Neural crest cell (in vitro differentiated cells): Measurements from ENCODE around the gene NSD2. TPM values are rescaled to one million over a fixed set of nuclear protein-coding genes. Genes with fewer than 3 reads are reported as not detected.

Experiments used
- DNase-seq: peaks from one replicate; pipeline ENCODE4 v3.0.0; 2021; ENCODE audit warnings: low read depth, mixed read lengths, low spot score
- H3K27ac Mint-ChIP-seq: one replicate; pipeline ENCODE4 v1.8.0; 2021; ENCODE audit warnings: mild to moderate bottlenecking, mixed read lengths; ENCODE audit not compliant: unreplicated experiment
- H3K27me3 Mint-ChIP-seq: 2 replicates; pipeline ENCODE4 v1.8.0; 2021; ENCODE audit warnings: low read depth, mild to moderate bottlenecking, mixed read lengths
- H3K36me3 Mint-ChIP-seq: 2 replicates; pipeline ENCODE4 v1.8.0; 2021; ENCODE audit warnings: low read depth, mild to moderate bottlenecking, mixed read lengths
- H3K4me1 Mint-ChIP-seq: 2 replicates; pipeline ENCODE4 v1.8.0; 2021; ENCODE audit warnings: mixed read lengths
- H3K4me3 Mint-ChIP-seq: one replicate; pipeline ENCODE4 v1.8.0; 2021; ENCODE audit warnings: mild to moderate bottlenecking, mixed read lengths
- H3K9me3 Mint-ChIP-seq: 2 replicates; pipeline ENCODE4 v1.8.0; 2021; ENCODE audit warnings: mixed read lengths
- total RNA-seq: library from RNA; stranded (reverse); gene quantifications from 2 replicates; pipeline ENCODE4 v1.2.1, GENCODE V29; 2021
- TF ChIP-seq, protein P1 (sequence below): fragments of 200-600 bp; sonication (generic); conservative IDR thresholded peaks from 2 replicates; pipeline ENCODE4 v1.5.0; 2021; ENCODE audit warnings: antibody characterized with exemption, mild to moderate bottlenecking

The NSD2 gene
- total RNA-seq, 1 donor from 2014 or later = 274 TPM

DNA sequence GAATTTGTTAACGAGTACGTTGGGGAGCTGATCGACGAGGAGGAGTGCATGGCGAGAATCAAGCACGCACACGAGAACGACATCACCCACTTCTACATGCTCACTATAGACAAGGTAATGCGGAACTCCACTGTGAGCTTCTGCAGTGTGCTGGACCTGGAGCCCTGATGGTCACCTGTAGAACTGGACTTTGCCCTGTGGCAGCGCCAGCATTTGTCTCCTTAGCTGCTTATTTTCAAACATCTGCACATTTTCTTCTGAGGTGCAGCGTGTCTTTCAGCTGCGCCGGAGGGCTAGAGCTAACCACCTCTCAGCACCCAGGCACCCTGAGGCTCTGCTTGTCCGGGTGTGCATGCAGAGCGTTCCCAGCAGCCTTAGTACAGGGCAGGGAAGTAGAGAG is 89.8 kb downstream of the NSD2 start:
- no peaks in the 10 kb centered on the region for H3K4me1 Mint-ChIP-seq
- no peaks in the 10 kb centered on the region for H3K9me3 Mint-ChIP-seq
- H3K36me3 Mint-ChIP-seq = peaks cover 39% of the 10 kb centered on the region
- no peak for DNase-seq
- TF ChIP-seq, protein P1, sequence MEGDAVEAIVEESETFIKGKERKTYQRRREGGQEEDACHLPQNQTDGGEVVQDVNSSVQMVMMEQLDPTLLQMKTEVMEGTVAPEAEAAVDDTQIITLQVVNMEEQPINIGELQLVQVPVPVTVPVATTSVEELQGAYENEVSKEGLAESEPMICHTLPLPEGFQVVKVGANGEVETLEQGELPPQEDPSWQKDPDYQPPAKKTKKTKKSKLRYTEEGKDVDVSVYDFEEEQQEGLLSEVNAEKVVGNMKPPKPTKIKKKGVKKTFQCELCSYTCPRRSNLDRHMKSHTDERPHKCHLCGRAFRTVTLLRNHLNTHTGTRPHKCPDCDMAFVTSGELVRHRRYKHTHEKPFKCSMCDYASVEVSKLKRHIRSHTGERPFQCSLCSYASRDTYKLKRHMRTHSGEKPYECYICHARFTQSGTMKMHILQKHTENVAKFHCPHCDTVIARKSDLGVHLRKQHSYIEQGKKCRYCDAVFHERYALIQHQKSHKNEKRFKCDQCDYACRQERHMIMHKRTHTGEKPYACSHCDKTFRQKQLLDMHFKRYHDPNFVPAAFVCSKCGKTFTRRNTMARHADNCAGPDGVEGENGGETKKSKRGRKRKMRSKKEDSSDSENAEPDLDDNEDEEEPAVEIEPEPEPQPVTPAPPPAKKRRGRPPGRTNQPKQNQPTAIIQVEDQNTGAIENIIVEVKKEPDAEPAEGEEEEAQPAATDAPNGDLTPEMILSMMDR = no peak
- H3K27me3 Mint-ChIP-seq = no peaks in the 10 kb centered on the region
- H3K27ac Mint-ChIP-seq = no peak overlapping the region
- no peak overlapping the region for H3K4me3 Mint-ChIP-seq

GRCh38 chr4:1961563-1961962 is 90.4 kb downstream of the NSD2 start:
- no peaks in the 10 kb centered on the region for H3K4me1 Mint-ChIP-seq
- TF ChIP-seq, protein P1 = no peak
- peaks cover 37% of the 10 kb centered on the region for H3K36me3 Mint-ChIP-seq
- H3K9me3 Mint-ChIP-seq = no peaks in the 10 kb centered on the region
- no peak for DNase-seq
- no peaks in the 10 kb centered on the region for H3K27me3 Mint-ChIP-seq
- no peak overlapping the region for H3K27ac Mint-ChIP-seq
- no peak overlapping the region for H3K4me3 Mint-ChIP-seq

- peaks cover 36% of the 10 kb centered on the region for H3K36me3 Mint-ChIP-seq
- no peak for DNase-seq
- H3K27ac Mint-ChIP-seq = no peak overlapping the region
- H3K4me1 Mint-ChIP-seq = no peaks in the 10 kb centered on the region
- H3K27me3 Mint-ChIP-seq = no peaks in the 10 kb centered on the region
- no peak overlapping the region for H3K4me3 Mint-ChIP-seq
- TF ChIP-seq, protein P1 = no peak
- no peaks in the 10 kb centered on the region for H3K9me3 Mint-ChIP-seq
These were observed 91.8 kb downstream of the NSD2 start for GRCh38 chr4:1962980-1963379.

GRCh38 chr4:1964443-1964842 is 93.2 kb downstream of the NSD2 start:
- no peak overlapping the region for H3K4me3 Mint-ChIP-seq
- no peaks in the 10 kb centered on the region for H3K4me1 Mint-ChIP-seq
- TF ChIP-seq, protein P1 = no peak
- H3K27me3 Mint-ChIP-seq = no peaks in the 10 kb centered on the region
- H3K27ac Mint-ChIP-seq = no peak overlapping the region
- H3K36me3 Mint-ChIP-seq = peaks cover 35% of the 10 kb centered on the region
- H3K9me3 Mint-ChIP-seq = no peaks in the 10 kb centered on the region
- DNase-seq = no peak

DNA sequence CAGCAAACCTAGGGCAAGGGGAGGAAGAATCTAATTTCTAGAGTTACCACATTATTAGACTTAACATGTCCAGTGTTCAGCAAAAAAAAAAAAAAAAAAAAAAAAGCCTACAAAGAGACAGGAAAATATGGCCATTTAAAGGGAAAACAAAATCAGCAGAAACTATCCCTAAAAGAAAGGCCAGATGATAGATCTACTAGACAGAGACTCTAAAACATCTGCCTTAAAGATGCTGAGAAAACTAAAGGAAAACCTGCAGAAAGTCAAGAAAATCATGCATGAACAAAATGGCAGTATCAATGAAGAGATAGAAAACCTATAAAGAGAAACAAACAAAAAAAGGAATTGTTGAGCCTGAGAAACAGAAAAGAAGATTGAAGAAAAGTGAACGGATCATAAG is 93.8 kb downstream of the NSD2 start:
- no peak for DNase-seq
- Mint-ChIP-seq H3K4me3 (no peak overlapping the region), H3K27ac (no peak overlapping the region), H3K27me3 (no peaks in the 10 kb centered on the region), H3K9me3 (no peaks in the 10 kb centered on the region), H3K36me3 (peaks cover 35% of the 10 kb centered on the region), H3K4me1 (no peaks in the 10 kb centered on the region)
- TF ChIP-seq, protein P1 = no peak
